Activated naive CD4-positive, alpha-beta T cell treated with anti-CD3 and anti-CD28 coated beads, Interleukin-2, amount 10 ng/mL, durations not matched to agents 7 days and 5 days (primary cell): Measurements from ENCODE around the gene ISM2.

Experiments
- CTCF ChIA-PET: fragments of 350-600 bp; sonication (Branson Sonifier 250); formaldehyde crosslinking; loops from one replicate; lab custom pipeline; 2021; ENCODE audit warnings: antibody characterized with exemption; lab: Charles Lee
- DNase-seq: peaks from one replicate; pipeline ENCODE4 v3.0.0-alpha.2; 2020
- H3K27ac Mint-ChIP-seq: one replicate; pipeline ENCODE4 v1.8.0; 2021; ENCODE audit warnings: mild to moderate bottlenecking, moderate library complexity, mixed read lengths
- H3K27me3 Mint-ChIP-seq: one replicate; pipeline ENCODE4 v1.8.0; 2021; ENCODE audit warnings: mild to moderate bottlenecking, mixed read lengths
- H3K36me3 Mint-ChIP-seq: one replicate; pipeline ENCODE4 v1.8.0; 2021; ENCODE audit warnings: mixed read lengths
- H3K4me1 Mint-ChIP-seq: one replicate; pipeline ENCODE4 v1.8.0; 2021; ENCODE audit warnings: mixed read lengths
- H3K4me3 Mint-ChIP-seq: one replicate; pipeline ENCODE4 v1.8.0; 2021; ENCODE audit warnings: mild to moderate bottlenecking, moderate library complexity, mixed read lengths
- H3K9me3 Mint-ChIP-seq: one replicate; pipeline ENCODE4 v1.8.0; 2021; ENCODE audit warnings: mixed read lengths

Gene ISM2

GRCh38 chr14:77491056-77491455 is 7.6 kb downstream of the ISM2 start:
- no peak for DNase-seq
- Mint-ChIP-seq H3K9me3 (no peaks in the 10 kb centered on the region), H3K27me3 (peaks cover 15% of the 10 kb centered on the region), H3K36me3 (no peaks in the 10 kb centered on the region), H3K4me3 (no peak overlapping the region), H3K27ac (no peak overlapping the region), H3K4me1 (no peaks in the 10 kb centered on the region)
- CTCF ChIA-PET, result interaction anchor here (0.6 kb wide), 1 partner anchor 580 kb away, joined by 3 read pairs; no protein-coding TSS in a partner anchor

DNA sequence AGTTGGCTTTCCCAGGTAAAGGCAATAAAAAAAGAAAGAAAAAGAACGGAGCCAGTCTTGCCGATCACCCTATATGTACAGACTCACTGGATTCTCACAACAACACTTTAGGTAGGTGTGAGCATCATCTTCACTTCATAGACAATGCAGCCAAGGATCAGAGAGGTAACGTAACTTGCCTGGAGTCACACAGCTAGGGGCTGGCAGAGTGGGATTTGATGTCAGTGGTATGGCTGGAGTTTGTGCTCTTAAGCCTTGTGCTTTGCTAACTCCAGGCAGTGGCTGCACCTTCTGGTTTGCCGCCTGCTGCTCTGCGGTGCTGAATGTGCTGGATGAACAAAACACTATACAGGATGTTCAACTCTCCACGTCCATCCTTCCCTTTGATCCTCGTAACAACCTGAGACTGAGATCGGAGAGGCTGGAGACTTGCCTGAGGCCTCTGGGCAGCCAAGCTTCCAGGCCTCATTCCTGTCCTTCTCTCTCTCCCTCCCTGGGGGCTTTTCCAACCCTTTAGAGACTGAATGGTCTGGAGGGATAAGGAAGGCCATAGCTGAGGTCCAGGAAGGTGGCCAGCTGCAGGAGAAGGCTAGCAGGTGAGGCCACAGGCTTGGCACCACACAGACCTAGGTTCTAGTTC is 8.1 kb downstream of the ISM2 start:
- no peaks in the 10 kb centered on the region for H3K36me3 Mint-ChIP-seq
- no peak overlapping the region for H3K4me3 Mint-ChIP-seq
- H3K4me1 Mint-ChIP-seq, result no peaks in the 10 kb centered on the region
- H3K27ac Mint-ChIP-seq, result no peak overlapping the region
- CTCF ChIA-PET, result no interaction called here
- peaks cover 9% of the 10 kb centered on the region for H3K27me3 Mint-ChIP-seq
- no peak for DNase-seq
- no peaks in the 10 kb centered on the region for H3K9me3 Mint-ChIP-seq

- no peaks in the 10 kb centered on the region for H3K36me3 Mint-ChIP-seq
- CTCF ChIA-PET, result interaction anchor here (1.2 kb wide), 1 partner anchor 11 kb away, joined by 3 read pairs; no protein-coding TSS in a partner anchor
- no peaks in the 10 kb centered on the region for H3K9me3 Mint-ChIP-seq
- no peak overlapping the region for H3K4me3 Mint-ChIP-seq
- no peak overlapping the region for H3K27ac Mint-ChIP-seq
- H3K4me1 Mint-ChIP-seq, result no peaks in the 10 kb centered on the region
- no peak for DNase-seq
- H3K27me3 Mint-ChIP-seq, result peaks cover 11% of the 10 kb centered on the region
Observed at GRCh38 chr14:77489041-77489440, 9.6 kb downstream of the ISM2 start.

- CTCF ChIA-PET, result interaction anchor here (1.2 kb wide), 1 partner anchor 10 kb away, joined by 3 read pairs; no protein-coding TSS in a partner anchor
- Mint-ChIP-seq H3K27me3 (peaks cover 8% of the 10 kb centered on the region), H3K27ac (no peak overlapping the region), H3K36me3 (no peaks in the 10 kb centered on the region), H3K4me1 (no peaks in the 10 kb centered on the region), H3K9me3 (no peaks in the 10 kb centered on the region), H3K4me3 (no peak overlapping the region)
- DNase-seq, result no peak
Observed at GRCh38 chr14:77488558-77488957, 10.1 kb downstream of the ISM2 start.

DNA sequence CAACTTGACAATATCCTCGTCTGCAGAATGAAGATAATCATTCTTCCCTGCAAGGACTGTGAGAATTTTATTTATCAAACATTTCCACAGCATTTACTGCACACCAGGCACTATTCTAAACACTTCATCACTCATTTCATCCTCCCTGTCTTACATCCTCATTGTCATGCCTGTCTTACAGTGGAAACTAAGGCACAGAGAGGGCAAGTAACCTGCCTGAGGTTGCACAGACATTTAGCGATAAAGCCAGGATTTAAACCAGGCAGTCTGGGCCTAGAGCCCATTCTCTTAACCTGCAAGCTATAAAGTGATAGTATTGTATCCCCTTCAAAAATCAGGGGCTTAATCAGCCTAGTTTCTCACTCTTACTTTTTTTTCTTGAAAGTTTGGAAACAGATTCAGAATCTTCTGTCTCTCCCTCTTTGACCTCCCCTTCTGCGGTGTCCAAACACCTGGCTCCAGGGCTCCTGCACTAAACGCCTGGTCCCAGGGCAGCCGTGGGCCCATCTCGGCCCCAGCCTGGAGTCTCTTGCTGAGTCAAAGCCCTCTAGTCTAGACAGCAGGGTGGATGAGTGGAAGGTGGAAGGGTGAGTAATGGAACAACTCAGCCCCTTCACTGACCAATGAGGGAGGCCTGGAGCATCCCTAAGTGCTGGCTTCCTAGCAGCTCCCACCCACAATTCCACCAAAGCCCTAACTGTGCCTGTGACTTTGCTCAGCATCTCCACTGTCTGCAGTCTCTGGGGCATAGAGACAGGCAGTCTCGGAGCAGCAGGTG is 12.5 kb downstream of the ISM2 start:
- CTCF ChIA-PET, result no interaction called here
- no peak overlapping the region for H3K4me3 Mint-ChIP-seq

DNA sequence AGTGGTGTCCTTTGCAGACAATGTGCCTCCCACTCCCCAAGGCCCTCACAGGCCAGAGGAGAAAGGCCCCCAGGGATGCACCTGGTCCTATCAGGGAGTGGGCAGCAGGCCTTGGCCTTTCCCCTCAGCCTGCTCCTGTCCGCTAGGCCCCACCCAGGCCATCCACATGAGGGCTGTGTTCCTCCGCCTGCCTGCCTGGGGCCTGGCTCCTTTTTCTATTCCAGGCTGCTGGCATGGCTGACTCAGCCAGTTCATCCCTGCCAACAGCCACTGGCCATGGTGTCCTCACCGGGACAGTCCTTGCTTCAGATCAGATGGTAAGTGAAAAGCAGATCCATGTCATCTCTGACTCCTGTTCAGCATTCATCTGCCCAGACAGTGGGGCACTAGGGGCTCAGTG is 13.4 kb downstream of the ISM2 start:
- Mint-ChIP-seq H3K27ac (no peak overlapping the region), H3K4me1 (no peaks in the 10 kb centered on the region), H3K9me3 (no peaks in the 10 kb centered on the region), H3K27me3 (peaks cover 4% of the 10 kb centered on the region), H3K4me3 (no peak overlapping the region), H3K36me3 (no peaks in the 10 kb centered on the region)
- DNase-seq, result no peak
- CTCF ChIA-PET, result no interaction called here

More for the DNA sequence above, 12.5 kb downstream of the ISM2 start:
- no peak overlapping the region for H3K27ac Mint-ChIP-seq
- H3K4me1 Mint-ChIP-seq, result no peaks in the 10 kb centered on the region
- no peak for DNase-seq
- H3K9me3 Mint-ChIP-seq, result no peaks in the 10 kb centered on the region
- no peaks in the 10 kb centered on the region for H3K36me3 Mint-ChIP-seq
- peaks cover 7% of the 10 kb centered on the region for H3K27me3 Mint-ChIP-seq

DNA sequence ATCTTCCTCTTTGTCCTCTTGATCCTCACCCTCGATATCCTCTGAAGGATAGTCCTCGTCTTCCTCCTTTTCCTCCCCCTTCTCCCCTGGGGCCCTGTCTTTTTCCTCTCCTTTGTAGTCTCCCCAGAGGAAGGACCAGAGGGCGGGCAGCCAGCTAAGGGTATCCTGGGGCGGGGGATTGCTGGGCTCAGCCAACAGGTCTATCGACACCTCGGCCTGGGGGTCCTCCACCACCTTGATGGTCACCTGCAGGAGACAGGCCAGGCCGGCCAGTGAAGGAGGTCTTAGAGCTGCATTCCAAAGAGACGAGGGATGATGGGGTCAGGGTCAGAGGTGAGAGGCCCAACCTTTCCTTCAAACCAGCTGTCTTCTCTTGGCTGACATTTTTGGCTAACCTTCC is 16.2 kb downstream of the ISM2 start:
- CTCF ChIA-PET, result no interaction called here
- H3K4me3 Mint-ChIP-seq, result no peak overlapping the region
- no peak for DNase-seq
- H3K27ac Mint-ChIP-seq, result no peak overlapping the region
- H3K27me3 Mint-ChIP-seq, result peaks cover 4% of the 10 kb centered on the region
- no peaks in the 10 kb centered on the region for H3K9me3 Mint-ChIP-seq
- no peaks in the 10 kb centered on the region for H3K36me3 Mint-ChIP-seq
- no peaks in the 10 kb centered on the region for H3K4me1 Mint-ChIP-seq

DNA sequence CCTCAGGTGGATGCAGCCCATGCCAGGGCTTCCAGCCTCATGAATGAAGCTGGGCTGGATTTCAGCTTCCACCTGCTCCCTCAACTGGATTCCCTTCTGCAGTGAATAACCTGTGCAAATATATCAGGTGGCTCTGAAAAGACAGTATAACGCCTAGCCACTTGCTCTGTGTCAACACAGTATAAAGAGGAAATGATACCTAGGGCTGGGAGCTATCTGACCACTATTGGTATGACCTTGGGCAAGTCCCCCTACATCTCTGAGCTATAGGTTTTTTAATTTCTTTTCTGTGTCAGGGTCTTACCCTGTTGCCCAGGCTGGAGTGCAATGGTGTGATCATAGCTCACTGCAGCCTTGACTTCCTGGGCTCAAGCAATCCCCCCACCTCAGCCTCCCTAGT is 19.8 kb downstream of the ISM2 start:
- Mint-ChIP-seq H3K27me3 (peaks cover 3% of the 10 kb centered on the region), H3K9me3 (no peaks in the 10 kb centered on the region), H3K4me1 (no peaks in the 10 kb centered on the region), H3K27ac (no peak overlapping the region), H3K36me3 (no peaks in the 10 kb centered on the region), H3K4me3 (no peak overlapping the region)
- DNase-seq, result no peak
- CTCF ChIA-PET, result interaction anchor here (0.6 to 0.9 kb wide), 2 partner anchors 10 to 65 kb away, joined by 3 read pairs; no protein-coding TSS in a partner anchor

GRCh38 chr14:77478029-77478428 is 20.6 kb downstream of the ISM2 start:
- H3K9me3 Mint-ChIP-seq, result no peaks in the 10 kb centered on the region
- no peak for DNase-seq
- CTCF ChIA-PET, result interaction anchor here (0.9 kb wide), 1 partner anchor 11 kb away, joined by 3 read pairs; no protein-coding TSS in a partner anchor
- peaks cover 6% of the 10 kb centered on the region for H3K27me3 Mint-ChIP-seq
- H3K4me3 Mint-ChIP-seq, result no peak overlapping the region
- no peaks in the 10 kb centered on the region for H3K4me1 Mint-ChIP-seq
- H3K27ac Mint-ChIP-seq, result no peak overlapping the region
- no peaks in the 10 kb centered on the region for H3K36me3 Mint-ChIP-seq

DNA sequence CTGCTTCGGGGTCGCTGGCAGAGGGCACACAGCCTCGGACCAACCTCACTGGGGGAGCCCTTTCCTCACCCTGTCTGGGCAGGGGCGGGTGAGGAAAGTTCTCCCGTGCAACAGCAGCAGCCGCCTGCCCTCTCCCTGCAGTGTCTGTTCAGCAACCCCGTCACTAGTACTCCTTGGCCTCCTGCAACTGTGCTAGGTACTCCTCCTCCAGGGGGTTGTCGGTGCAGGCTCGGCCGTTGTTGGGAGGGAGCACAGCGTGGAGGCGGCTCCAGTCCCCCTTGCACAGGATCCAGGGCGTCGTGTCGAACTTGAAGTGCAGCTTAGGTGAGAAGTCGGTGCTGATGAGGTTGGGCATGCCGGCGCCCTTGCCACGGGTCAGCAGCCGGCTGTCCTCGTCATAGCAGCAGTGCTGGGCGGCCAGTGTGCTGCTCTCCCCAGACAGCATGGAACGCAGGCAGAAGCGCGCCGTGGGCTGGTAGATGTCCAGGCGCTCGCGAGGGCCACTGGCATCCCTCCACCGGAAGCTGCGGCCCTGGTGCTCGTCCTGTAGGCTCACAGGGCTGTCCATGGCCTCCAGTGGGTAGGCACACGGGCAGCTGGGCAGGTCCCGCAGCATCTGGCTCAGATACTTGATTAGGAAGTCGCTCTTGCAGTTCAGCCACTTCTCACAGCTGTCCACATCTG is 23.0 kb downstream of the ISM2 start:
- no peaks in the 10 kb centered on the region for H3K4me1 Mint-ChIP-seq
- H3K27me3 Mint-ChIP-seq, result peaks cover 6% of the 10 kb centered on the region
- H3K36me3 Mint-ChIP-seq, result no peaks in the 10 kb centered on the region
- no peak overlapping the region for H3K27ac Mint-ChIP-seq
- H3K4me3 Mint-ChIP-seq, result no peak overlapping the region
- CTCF ChIA-PET, result no interaction called here
- H3K9me3 Mint-ChIP-seq, result no peaks in the 10 kb centered on the region
- DNase-seq, result no peak

DNA sequence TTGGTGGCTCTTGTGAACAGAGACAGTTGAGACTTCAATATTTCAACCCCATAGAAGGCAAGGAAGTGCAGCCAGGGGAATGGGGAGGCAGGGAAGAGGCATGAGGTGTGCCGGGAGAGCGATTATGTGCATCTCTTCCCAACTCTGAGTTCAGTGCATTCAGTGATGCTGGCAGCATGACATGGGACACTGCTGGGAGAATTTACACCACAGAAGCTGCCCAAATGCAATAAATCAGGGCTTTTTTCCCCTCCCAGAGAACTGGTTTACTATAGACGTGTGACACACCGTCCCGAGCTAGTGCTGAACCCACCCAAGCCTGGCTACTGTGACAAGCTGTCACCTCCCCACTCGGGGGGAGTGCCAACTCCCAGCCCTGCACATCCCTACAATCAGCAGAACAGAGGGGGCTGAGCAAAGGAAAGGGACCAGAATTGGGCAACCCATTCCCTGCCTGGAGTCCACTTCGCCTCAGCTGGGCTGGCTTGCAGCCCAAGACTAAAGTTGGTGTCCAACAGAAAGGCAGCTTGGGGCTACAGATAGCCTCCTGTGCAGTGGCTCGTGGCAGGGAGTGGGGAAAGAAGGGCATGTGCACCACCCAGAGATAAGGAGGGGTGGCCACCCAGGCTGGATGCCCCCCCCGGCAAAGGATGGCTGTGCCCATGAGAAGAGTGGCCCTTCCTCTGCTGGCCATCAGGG is 24.0 kb downstream of the ISM2 start:
- H3K4me1 Mint-ChIP-seq, result no peaks in the 10 kb centered on the region
- CTCF ChIA-PET, result no interaction called here
- no peaks in the 10 kb centered on the region for H3K9me3 Mint-ChIP-seq
- no peak overlapping the region for H3K27ac Mint-ChIP-seq
- peaks cover 1% of the 10 kb centered on the region for H3K36me3 Mint-ChIP-seq
- no peak for DNase-seq
- no peak overlapping the region for H3K4me3 Mint-ChIP-seq
- peaks cover 6% of the 10 kb centered on the region for H3K27me3 Mint-ChIP-seq

DNA sequence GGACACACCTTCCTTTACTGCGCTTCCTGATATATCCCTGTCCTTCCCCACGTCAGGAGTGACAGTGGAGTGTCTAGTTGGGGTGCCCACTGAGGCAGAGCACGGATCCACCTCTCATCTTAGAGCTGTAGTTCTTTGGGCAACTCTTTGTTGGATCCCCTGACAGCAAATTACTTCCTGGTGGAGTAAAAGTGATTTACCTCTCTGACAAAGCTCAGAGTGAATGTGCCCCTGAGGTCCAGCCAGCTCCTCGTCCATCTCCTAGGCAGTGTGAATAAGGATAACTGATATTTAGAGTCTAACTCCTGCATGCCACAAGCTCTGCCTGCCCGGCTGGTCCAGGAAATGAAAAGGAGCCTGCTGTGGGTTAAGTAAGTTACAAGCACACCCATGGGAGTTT is 24.7 kb downstream of the ISM2 start:
- H3K27ac Mint-ChIP-seq, result no peak overlapping the region

DNA sequence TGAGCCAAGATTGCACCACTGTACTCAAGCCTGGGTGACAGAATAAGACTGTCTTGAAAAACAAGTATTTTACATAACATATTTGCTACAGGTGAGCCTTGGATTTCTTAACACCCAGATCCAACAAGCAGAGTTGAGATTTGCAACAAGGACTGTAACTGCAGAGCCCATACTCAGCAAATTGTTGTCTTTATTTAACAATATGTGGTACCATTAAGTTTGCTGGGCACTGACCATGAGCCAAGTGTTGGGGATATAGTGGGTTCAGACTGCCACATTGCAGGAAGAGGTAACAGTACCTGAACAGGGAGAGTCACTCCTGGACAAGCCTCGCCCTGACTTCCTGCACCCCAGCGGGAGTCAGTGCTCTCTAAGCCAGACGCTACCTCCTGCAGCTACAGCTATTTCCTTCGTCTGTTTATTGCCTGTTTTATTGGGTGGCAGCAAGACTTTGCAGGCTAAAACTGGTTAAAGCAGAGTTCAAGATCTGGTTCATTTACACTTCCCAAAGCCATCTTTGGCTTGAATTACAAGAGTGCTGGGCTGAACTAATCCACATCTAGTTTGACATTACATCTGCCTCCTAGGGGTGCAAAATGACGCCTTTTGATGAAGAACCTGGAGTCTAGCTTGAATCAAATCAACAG is 28.3 kb downstream of the ISM2 start:
- no peak overlapping the region for H3K27ac Mint-ChIP-seq
- H3K9me3 Mint-ChIP-seq, result no peaks in the 10 kb centered on the region
- H3K4me3 Mint-ChIP-seq, result no peak overlapping the region
- H3K4me1 Mint-ChIP-seq, result no peaks in the 10 kb centered on the region
- no peak for DNase-seq
- peaks cover 24% of the 10 kb centered on the region for H3K36me3 Mint-ChIP-seq
- CTCF ChIA-PET, result no interaction called here
- peaks cover 6% of the 10 kb centered on the region for H3K27me3 Mint-ChIP-seq

More for the DNA sequence above, 24.7 kb downstream of the ISM2 start:
- Mint-ChIP-seq H3K4me3 (no peak overlapping the region), H3K9me3 (no peaks in the 10 kb centered on the region), H3K4me1 (no peaks in the 10 kb centered on the region), H3K27me3 (peaks cover 6% of the 10 kb centered on the region), H3K36me3 (peaks cover 6% of the 10 kb centered on the region)
- CTCF ChIA-PET, result no interaction called here
- DNase-seq, result no peak
